T-cell (primary cell): ENCODE data around the gene KLF6. TPM values are rescaled to one million over a fixed set of nuclear protein-coding genes. Genes with fewer than 3 reads are reported as not detected.

Experiments used
- ATAC-seq, 4 experiments: fragments of 200-7000 bp in 3 of 4; fragments of 150-1000 bp in 1 of 4; cut with Tn5 transposase; replicated peaks in 1 of 4; 1 replicate in 3 of 4; 2 replicates in 1 of 4; pipeline ENCODE4 v1.10.0; 2021; ENCODE audit warnings: moderate library complexity in 3 of 4, mild to moderate bottlenecking in 2 of 4, moderate number of reproducible peaks in 1 of 4
- CTCF ChIA-PET, 2 donors: fragments of 300-600 bp; sonication (Branson Sonifier 250); formaldehyde crosslinking; loops; one replicate each; lab custom pipeline; 2022; ENCODE audit warnings: antibody characterized with exemption in 2 of 2; lab: Charles Lee
- POLR2A ChIA-PET, 2 donors: fragments of 300-600 bp; sonication (Branson Sonifier 250); formaldehyde crosslinking; loops; one replicate each; lab custom pipeline; 2022; ENCODE audit warnings: antibody characterized with exemption in 2 of 2; lab: Charles Lee
- DNase-seq, 35 experiments: peaks; one replicate each; pipeline versions ENCODE4 v3.0.0 to v3.0.0-alpha.2; 2013 to 2023
- H3K27ac ChIP-seq: one replicate; pipeline ENCODE4 v1.5.1; 2013; ENCODE audit warnings: low read length
- H3K27me3 ChIP-seq, 2 experiments: replicated peaks in 1 of 2; 1 replicate in 1 of 2; 2 replicates in 1 of 2; pipeline versions ENCODE4 v1.6.1 to v1.7.0; 2013; ENCODE audit warnings: low read length in 1 of 2, mixed read lengths in 1 of 2; ENCODE audit not compliant: control insufficient read depth in 2 of 2, insufficient read depth in 2 of 2; ENCODE audit errors: extremely low read depth in 1 of 2
- H3K36me3 ChIP-seq, 2 donors: 1 replicate in 1 of 2; 2 replicates in 1 of 2; pipeline versions ENCODE4 v1.6.1 to v1.7.0; 2013; ENCODE audit warnings: low read length in 1 of 2; ENCODE audit not compliant: control insufficient read depth in 2 of 2, insufficient read depth in 1 of 2; ENCODE audit errors: extremely low read depth in 1 of 2
- H3K4me1 ChIP-seq, 2 experiments: 1 replicate in 1 of 2; 2 replicates in 1 of 2; pipeline versions ENCODE4 v1.6.1 to v1.7.0; 2013; ENCODE audit warnings: low read length in 2 of 2, mixed read lengths in 1 of 2; ENCODE audit not compliant: insufficient read depth in 2 of 2, control insufficient read depth in 1 of 2; ENCODE audit errors: extremely low read depth in 1 of 2
- H3K4me3 ChIP-seq, 2 donors: 1 replicate in 1 of 2; 2 replicates in 1 of 2; pipeline versions ENCODE4 v1.5.1 to v1.7.0; 2013; ENCODE audit warnings: mild to moderate bottlenecking in 2 of 2, low read length in 1 of 2, moderate library complexity in 1 of 2; ENCODE audit not compliant: control insufficient read depth in 1 of 2; ENCODE audit errors: extremely low read depth in 1 of 2
- H3K9me3 ChIP-seq: 2 replicates; pipeline ENCODE4 v1.7.0; 2013
- H3K27ac Mint-ChIP-seq, 2 donors: one replicate each; pipeline ENCODE4 v1.8.0; 2020 to 2021; ENCODE audit warnings: mild to moderate bottlenecking in 2 of 2, mixed read lengths in 2 of 2
- H3K27me3 Mint-ChIP-seq, 2 donors: one replicate each; pipeline ENCODE4 v1.8.0; 2021 to 2022; ENCODE audit warnings: mixed read lengths in 2 of 2
- H3K36me3 Mint-ChIP-seq: one replicate; pipeline ENCODE4 v1.8.0; 2021; ENCODE audit warnings: mixed read lengths
- H3K4me1 Mint-ChIP-seq, 3 donors: one replicate each; pipeline ENCODE4 v1.8.0; 2020 to 2022; ENCODE audit warnings: mixed read lengths in 3 of 3, mild to moderate bottlenecking in 1 of 3
- H3K4me3 Mint-ChIP-seq, 3 donors: one replicate each; pipeline ENCODE4 v1.8.0; 2020 to 2022; ENCODE audit warnings: mild to moderate bottlenecking in 3 of 3, mixed read lengths in 3 of 3, moderate library complexity in 3 of 3
- H3K9me3 Mint-ChIP-seq, 3 donors: one replicate each; pipeline ENCODE4 v1.8.0; 2020 to 2022; ENCODE audit warnings: mixed read lengths in 3 of 3
- WGBS: methylation state at CpG from one replicate; pipeline ENCODE4 v1.1.5; 2013; ENCODE audit warnings: missing lambda C conversion rate; ENCODE audit not compliant: insufficient coverage; 5-methylcytosine and 5-hydroxymethylcytosine counted together
- total RNA-seq, 35 experiments: library from RNA in 6 of 35; stranded (reverse) in 6 of 35; fragments of 120-200 nt in 1 of 35; gene quantifications; one replicate each; pipeline versions ENCODE4 v1.2.1 to v1.2.4 and lab custom pipeline; 2013 to 2026

KLF6 gene
- total RNA-seq, 5 donors from 2014 or later (not counting 1 experiment from before 2014, with no cell fraction given): 285 to 1,180 (median 400) TPM

DNA sequence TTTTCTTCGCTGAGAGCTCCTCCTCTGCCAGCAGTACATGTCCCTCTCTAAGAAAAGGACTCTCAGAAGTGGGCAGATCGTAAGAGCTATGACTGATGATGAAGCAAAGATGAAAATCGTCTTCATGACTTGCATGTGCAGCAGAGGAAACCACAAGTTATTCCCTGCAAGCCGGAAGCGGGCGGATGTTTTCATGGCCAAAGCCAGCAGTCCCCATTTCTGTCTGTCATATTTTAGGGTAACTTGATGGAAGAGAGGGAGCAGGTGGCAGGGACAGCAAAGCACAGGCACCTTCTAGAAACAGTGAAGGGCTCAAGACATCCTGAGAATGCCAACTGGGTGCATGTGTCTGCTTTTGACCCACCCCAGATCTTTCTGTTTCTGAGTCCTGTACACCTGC lies 19.9 kb downstream of the KLF6 start:
- H3K4me1 ChIP-seq: peaks cover 14 to 47% of the 10 kb centered on the region in 2 experiments
- no peaks in the 10 kb centered on the region for H3K27me3 ChIP-seq
- Mint-ChIP-seq H3K27ac (peak overlapping the region; percentile 80 to 84), H3K27me3 (no peaks in the 10 kb centered on the region), H3K4me1 (peaks cover 42 to 81% (median 80%) of the 10 kb centered on the region in 3 donors), H3K4me3 (peak overlapping the region; percentile 55 to 65 (median 59)), H3K9me3 (no peaks in the 10 kb centered on the region), H3K36me3 (no peaks in the 10 kb centered on the region)
- peak in 9 of 35 experiments; percentile 23 to 57 (median 39) for DNase-seq
- H3K27ac ChIP-seq: peak overlapping the region; percentile 48
- 3% methylated on average over 6 of the region's 6 CpGs for WGBS
- ChIA-PET POLR2A (interaction anchor here in 1 of 2 donors (1.5 kb wide), 1 partner anchor 10 kb away, joined by 5 read pairs; no protein-coding TSS in a partner anchor), CTCF (interaction anchor here in 1 of 2 donors (0.5 to 0.6 kb wide), 3 partner anchors 9 to 582 kb away, joined by 3 to 4 read pairs (median 4); no protein-coding TSS in a partner anchor)
- H3K4me3 ChIP-seq: peak overlapping the region; percentile 4 to 6
- H3K36me3 ChIP-seq: no peaks in the 10 kb centered on the region
- H3K9me3 ChIP-seq: no peaks in the 10 kb centered on the region
- peak; percentile 40 to 86 (median 80) for ATAC-seq

DNA sequence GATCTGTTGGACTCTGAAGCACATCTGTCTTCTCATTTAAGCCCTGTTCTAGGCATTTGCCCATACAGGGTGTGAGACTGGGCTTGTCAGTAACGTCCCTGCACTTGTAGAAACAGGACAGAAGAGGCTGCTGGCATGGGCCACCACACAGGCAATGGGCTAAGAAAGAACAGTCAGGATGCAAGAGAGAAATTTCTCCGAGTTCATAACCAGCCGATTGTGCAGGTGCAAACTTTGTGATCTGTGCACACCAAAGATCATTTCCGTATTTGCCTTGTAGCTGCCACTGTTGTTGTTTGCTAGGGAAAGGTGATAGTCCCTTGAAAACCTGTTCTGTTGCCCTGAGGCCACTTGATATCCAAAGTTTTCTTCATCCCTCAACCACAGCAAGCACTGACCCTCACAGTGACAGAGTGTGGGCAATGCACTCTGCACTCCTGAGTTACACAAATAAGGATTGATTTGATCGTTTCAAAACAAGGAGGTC lies 20.3 kb downstream of the KLF6 start:
- Mint-ChIP-seq H3K9me3 (no peaks in the 10 kb centered on the region), H3K4me1 (peaks cover 42 to 80% (median 79%) of the 10 kb centered on the region in 3 donors), H3K4me3 (peak overlapping the region; percentile 55 to 65 (median 59)), H3K27ac (peak overlapping the region; percentile 80 to 84), H3K36me3 (no peaks in the 10 kb centered on the region), H3K27me3 (no peaks in the 10 kb centered on the region)
- H3K36me3 ChIP-seq: no peaks in the 10 kb centered on the region
- ChIA-PET CTCF (interaction anchor here in 1 of 2 donors (0.6 kb wide), 2 partner anchors 9 to 581 kb away, joined by 4 read pairs; no protein-coding TSS in a partner anchor), POLR2A (interaction anchor here in 1 of 2 donors (0.6 kb wide), 1 partner anchor 20 kb away, joined by 3 read pairs; no protein-coding TSS in a partner anchor)
- 35% methylated on average over 4 of the region's 5 CpGs for WGBS
- peaks cover 14 to 50% of the 10 kb centered on the region in 2 experiments for H3K4me1 ChIP-seq
- DNase-seq: no peak
- H3K27ac ChIP-seq: peak overlapping the region; percentile 48
- peak overlapping the region; percentile 4 to 6 for H3K4me3 ChIP-seq
- ATAC-seq: peak; percentile 17 to 53 (median 44)
- H3K9me3 ChIP-seq: no peaks in the 10 kb centered on the region
- H3K27me3 ChIP-seq: no peaks in the 10 kb centered on the region

DNA sequence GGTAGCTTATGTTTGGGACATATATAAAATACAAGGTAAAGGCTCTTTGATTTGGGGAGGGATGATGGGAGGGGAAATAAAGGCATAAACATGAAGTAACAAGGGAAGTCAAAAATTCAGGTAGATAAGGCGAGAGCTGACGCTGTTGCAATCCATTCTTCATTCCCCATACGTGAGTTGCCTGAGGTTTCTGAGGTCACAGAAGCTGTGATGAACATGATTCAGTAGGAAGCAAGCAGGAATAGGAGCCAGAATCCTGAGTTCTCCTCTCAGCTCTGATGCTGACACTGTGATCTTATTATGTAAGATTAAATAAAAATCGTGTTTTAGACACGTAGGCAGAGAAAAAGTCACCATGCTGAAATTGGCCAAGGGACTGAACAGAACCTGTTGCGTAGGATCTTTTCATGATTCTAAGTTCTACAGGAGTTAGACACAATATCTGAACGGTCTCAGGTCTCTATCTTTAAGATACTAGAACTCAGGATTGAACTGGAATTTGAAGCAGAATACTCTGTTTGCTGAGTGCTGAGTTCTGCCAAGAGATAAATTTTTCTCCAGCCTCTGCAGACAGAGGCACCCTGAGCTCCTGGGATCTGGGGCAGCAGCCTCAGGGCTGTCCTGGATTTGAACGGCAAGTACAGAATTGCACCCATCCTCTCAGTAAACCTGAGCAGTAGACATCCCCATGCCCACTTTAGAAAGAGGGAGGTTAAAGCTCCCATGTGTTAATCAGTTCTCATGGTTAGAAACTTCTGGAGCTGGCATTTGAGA lies 21.0 kb downstream of the KLF6 start:
- ChIA-PET POLR2A (interaction anchor here (0.6 to 1.2 kb wide), 4 partner anchors 11 to 976 kb away, joined by 3 to 6 read pairs (median 3); no protein-coding TSS in a partner anchor), CTCF (interaction anchor here in 1 of 2 donors (0.9 kb wide), 1 partner anchor 12 kb away, joined by 3 read pairs; no protein-coding TSS in a partner anchor)
- peak overlapping the region; percentile 48 for H3K27ac ChIP-seq
- H3K9me3 ChIP-seq: no peaks in the 10 kb centered on the region
- H3K36me3 ChIP-seq: no peaks in the 10 kb centered on the region
- Mint-ChIP-seq H3K9me3 (no peaks in the 10 kb centered on the region), H3K27ac (peak overlapping the region; percentile 80 to 84), H3K4me3 (peak overlapping the region; percentile 55 to 65 (median 59)), H3K36me3 (no peaks in the 10 kb centered on the region), H3K4me1 (peaks cover 42 to 83% (median 76%) of the 10 kb centered on the region in 3 donors), H3K27me3 (no peaks in the 10 kb centered on the region)
- ATAC-seq: no peak
- no peak overlapping the region for H3K4me3 ChIP-seq
- peaks cover 14 to 53% of the 10 kb centered on the region in 2 experiments for H3K4me1 ChIP-seq
- H3K27me3 ChIP-seq: no peaks in the 10 kb centered on the region
- DNase-seq: no peak
- 88% methylated on average over 5 of the region's 8 CpGs for WGBS

DNA sequence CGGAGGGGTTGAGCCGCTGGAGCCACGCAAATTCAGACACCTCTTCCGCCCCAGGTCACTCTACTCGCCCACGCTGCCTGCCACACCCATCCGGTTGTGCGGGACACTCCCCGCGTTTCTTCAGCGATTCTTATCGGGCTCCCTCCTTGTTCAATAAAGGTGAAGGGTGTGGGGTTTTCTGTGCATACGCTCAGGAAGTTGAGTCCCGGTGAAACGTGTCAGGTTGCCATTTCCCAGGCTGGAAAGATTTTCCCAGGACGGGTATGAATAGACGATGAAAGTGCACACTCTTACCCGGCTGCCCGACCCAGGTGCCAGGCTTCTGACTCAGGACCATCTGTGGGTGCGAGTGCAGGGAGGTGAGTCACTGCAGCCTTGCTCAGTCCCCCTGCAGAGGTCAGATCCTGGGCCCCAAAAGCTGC lies 22.0 kb downstream of the KLF6 start:
- Histone ChIP-seq H3K4me3 (no peak overlapping the region), H3K9me3 (no peaks in the 10 kb centered on the region), H3K36me3 (no peaks in the 10 kb centered on the region), H3K27me3 (no peaks in the 10 kb centered on the region), H3K27ac (no peak overlapping the region), H3K4me1 (peaks cover 14 to 63% of the 10 kb centered on the region in 2 experiments)
- DNase-seq (no peak), ATAC-seq (no peak)
- Mint-ChIP-seq H3K36me3 (no peaks in the 10 kb centered on the region), H3K9me3 (no peaks in the 10 kb centered on the region), H3K4me1 (peaks cover 39 to 84% (median 75%) of the 10 kb centered on the region in 3 donors), H3K27me3 (no peaks in the 10 kb centered on the region), H3K4me3 (peak overlapping the region in 1 of 3 donors; percentile 28), H3K27ac (peak overlapping the region; percentile 63 to 80)
- ChIA-PET CTCF (interaction anchor here in 1 of 2 donors (0.9 kb wide), 1 partner anchor 13 kb away, joined by 3 read pairs; no protein-coding TSS in a partner anchor), POLR2A (interaction anchor here (0.6 to 1.8 kb wide), 4 partner anchors 12 to 977 kb away, joined by 3 to 9 read pairs (median 4); no protein-coding TSS in a partner anchor)
- 76% methylated on average over 12 of the region's 20 CpGs for WGBS

DNA sequence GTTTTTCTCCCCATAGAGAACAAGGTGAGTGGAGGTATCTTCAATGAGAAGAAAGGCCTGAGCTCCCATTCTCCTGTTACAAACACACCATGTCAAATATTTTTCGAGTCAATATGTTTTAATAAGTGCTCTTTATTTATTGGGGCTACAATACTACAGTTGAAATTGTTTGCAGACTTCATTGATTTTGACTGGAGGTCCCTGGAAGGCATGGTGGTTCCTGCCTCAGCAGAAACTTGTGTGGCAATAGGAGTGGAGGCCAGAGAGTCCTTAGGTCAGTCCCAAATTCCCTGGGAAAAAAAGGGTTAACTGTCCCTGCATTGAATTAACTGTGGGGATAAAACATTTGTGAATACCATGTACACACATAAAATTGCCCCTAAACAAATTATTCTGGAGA lies 22.7 kb downstream of the KLF6 start:
- H3K9me3 Mint-ChIP-seq: no peaks in the 10 kb centered on the region
- no peak overlapping the region for H3K27ac ChIP-seq
- no peaks in the 10 kb centered on the region for H3K36me3 Mint-ChIP-seq
- no peaks in the 10 kb centered on the region for H3K27me3 Mint-ChIP-seq
- no peaks in the 10 kb centered on the region for H3K36me3 ChIP-seq
- no peak overlapping the region for H3K4me3 Mint-ChIP-seq
- no peak for ATAC-seq
- H3K4me1 Mint-ChIP-seq: peaks cover 47 to 91% (median 82%) of the 10 kb centered on the region in 3 donors
- H3K27me3 ChIP-seq: no peaks in the 10 kb centered on the region
- POLR2A ChIA-PET: interaction anchor here in 1 of 2 donors (0.5 to 1.8 kb wide), 4 partner anchors 10 to 89 kb away, joined by 3 to 9 read pairs (median 4); no protein-coding TSS in a partner anchor
- WGBS: no CpG with 5 or more reads among the region's 1 CpG
- no peak for DNase-seq
- H3K4me3 ChIP-seq: no peak overlapping the region
- CTCF ChIA-PET: no interaction called here
- H3K9me3 ChIP-seq: no peaks in the 10 kb centered on the region
- H3K4me1 ChIP-seq: peaks cover 14 to 70% of the 10 kb centered on the region in 2 experiments
- peak overlapping the region in 1 of 2 donors; percentile 80 for H3K27ac Mint-ChIP-seq

DNA sequence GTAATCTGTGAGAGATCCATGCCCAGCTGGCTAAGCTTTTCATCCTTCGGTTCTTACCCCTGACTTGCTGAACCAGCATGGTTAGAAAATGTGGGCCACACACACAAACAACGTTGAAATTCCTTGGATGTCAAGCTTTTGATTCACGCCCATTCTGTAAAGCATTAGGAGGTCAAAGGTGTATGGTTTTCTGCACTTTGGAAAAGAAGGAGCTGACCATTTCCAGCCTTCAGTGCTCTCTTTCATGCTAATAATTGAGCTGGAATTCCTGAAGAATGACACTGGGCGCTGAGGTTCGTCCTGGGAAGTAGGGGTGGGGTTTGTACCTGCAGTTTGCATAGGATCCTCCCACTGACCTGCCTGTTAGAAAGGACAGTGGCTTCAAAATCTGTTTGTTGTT lies 23.1 kb downstream of the KLF6 start:
- H3K36me3 Mint-ChIP-seq: no peaks in the 10 kb centered on the region
- H3K4me3 Mint-ChIP-seq: no peak overlapping the region
- POLR2A ChIA-PET: interaction anchor here in 1 of 2 donors (0.6 to 1.8 kb wide), 7 partner anchors 11 to 131 kb away, joined by 3 to 9 read pairs (median 5); no protein-coding TSS in a partner anchor
- H3K27me3 Mint-ChIP-seq: no peaks in the 10 kb centered on the region
- no peak overlapping the region for H3K27ac Mint-ChIP-seq
- H3K9me3 ChIP-seq: no peaks in the 10 kb centered on the region
- H3K27me3 ChIP-seq: no peaks in the 10 kb centered on the region
- no peak overlapping the region for H3K4me3 ChIP-seq
- DNase-seq: no peak
- H3K4me1 Mint-ChIP-seq: peaks cover 51 to 92% (median 84%) of the 10 kb centered on the region in 3 donors
- no peak for ATAC-seq
- H3K27ac ChIP-seq: no peak overlapping the region
- H3K36me3 ChIP-seq: no peaks in the 10 kb centered on the region
- no peaks in the 10 kb centered on the region for H3K9me3 Mint-ChIP-seq
- H3K4me1 ChIP-seq: peaks cover 14 to 74% of the 10 kb centered on the region in 2 experiments
- WGBS: 98% methylated on average over 5 of the region's 5 CpGs
- CTCF ChIA-PET: interaction anchor here in 1 of 2 donors (0.6 to 0.7 kb wide), 2 partner anchors 125 to 174 kb away, joined by 3 to 11 read pairs; no protein-coding TSS in a partner anchor
